Body of pancreas (tissue), 4 donors: ENCODE data around the gene C2.

Experiments
- CTCF ChIP-seq, 7 experiments: fragments of 450-650 bp in 4 of 7; fragments of 200-600 bp in 3 of 7; sonication (generic) in 3 of 7; IDR thresholded peaks; one replicate each; pipeline ENCODE4 v1.5.1; 2016 to 2019; ENCODE audit warnings: antibody characterized with exemption in 7 of 7
- POLR2A ChIP-seq, 3 donors: fragments of 450-650 bp; IDR thresholded peaks; one replicate each; pipeline ENCODE4 v1.6.1; 2016; ENCODE audit warnings: antibody characterized with exemption in 3 of 3, mild to moderate bottlenecking in 2 of 3

- no peak for TF ChIP-seq CTCF (IDR thresholded peaks at IDR 0.05)
- no peak for TF ChIP-seq POLR2A (IDR thresholded peaks at IDR 0.05)
Observed at GRCh38 chr6:31881136-31881859, 46.2 kb upstream of the C2 start.
